Measurements from ENCODE around the gene ROCK2. TPM values are rescaled to one million over a fixed set of nuclear protein-coding genes. Genes with fewer than 3 reads are reported as not detected.
"Not testable (repeated sequence)": the region's sequence is repeated elsewhere in the genome, so short reads cannot be mapped to it uniquely, and the experiment has no call there.

ROCK2 gene
- total and polyA plus RNA-seq, 9 donors, result 13.2 to 71.9 (median 47.7) TPM

GRCh38 chr2:11174222-11174621, 170.2 kb downstream of the ROCK2 start:
- DNase-seq, result no peak
- H3K36me3 ChIP-seq, result no peaks in the 10 kb centered on the region
- H3K9me3 ChIP-seq, result no peaks in the 10 kb centered on the region
- H3K27ac ChIP-seq, result no peak overlapping the region
- no peaks in the 10 kb centered on the region for H3K27me3 ChIP-seq
- 90 to 94% (median 92%) methylated on average over 9 of the region's 9 CpGs for WGBS, 3 donors
- H3K4me3 ChIP-seq, result no peak overlapping the region
- TF ChIP-seq POLR2A (IDR thresholded peaks at IDR 0.05) (no peak), CTCF (IDR thresholded peaks at IDR 0.05) (no peak), EP300 (IDR thresholded peaks at IDR 0.05) (no peak)
- intact Hi-C loops (cut with DNase I), result no loop called here
- H3K4me1 ChIP-seq (ENCODE audit: insufficient read depth), result peaks cover 2% of the 10 kb centered on the region

GRCh38 chr2:11169333-11169732, 175.1 kb downstream of the ROCK2 start:
- no peak for TF ChIP-seq POLR2A (IDR thresholded peaks at IDR 0.05)
- peak in 3 of 5 donors; percentile 35 to 42 (median 40) for DNase-seq
- Histone ChIP-seq H3K4me1 (ENCODE audit: insufficient read depth) (peaks cover 2% of the 10 kb centered on the region), H3K9me3 (no peaks in the 10 kb centered on the region), H3K27ac (no peak overlapping the region), H3K27me3 (no peaks in the 10 kb centered on the region), H3K36me3 (no peaks in the 10 kb centered on the region), H3K4me3 (no peak overlapping the region)
- intact Hi-C loops (cut with DNase I), result loop anchor here in 1 of 4 donors (10.0 kb wide), 1 partner anchor 425 kb away; no protein-coding TSS in a partner anchor
- WGBS, 3 donors, result 8 to 38% (median 11%) methylated on average over 13 of the region's 13 CpGs

- TF ChIP-seq POLR2A (IDR thresholded peaks at IDR 0.05), result no peak
- no peak for TF ChIP-seq CTCF (IDR thresholded peaks at IDR 0.05)
- no peak for TF ChIP-seq EP300 (IDR thresholded peaks at IDR 0.05)
- H3K27ac ChIP-seq, result no peak overlapping the region
- H3K4me3 ChIP-seq, result no peak overlapping the region
- peaks cover 2% of the 10 kb centered on the region for H3K4me1 ChIP-seq (ENCODE audit: insufficient read depth)
- DNase-seq, result no peak
- intact Hi-C loops (cut with DNase I), result loop anchor here in 1 of 4 donors (10.0 kb wide), 1 partner anchor 426 kb away; no protein-coding TSS in a partner anchor
- no peaks in the 10 kb centered on the region for H3K9me3 ChIP-seq
- H3K27me3 ChIP-seq, result no peaks in the 10 kb centered on the region
- no peaks in the 10 kb centered on the region for H3K36me3 ChIP-seq
- 76 to 86% (median 79%) methylated on average over 9 of the region's 9 CpGs for WGBS, 3 donors
Observed at GRCh38 chr2:11168488-11168887, 175.9 kb downstream of the ROCK2 start.

- TF ChIP-seq EP300 (IDR thresholded peaks at IDR 0.05) (no peak), CTCF (IDR thresholded peaks at IDR 0.05) (no peak), POLR2A (IDR thresholded peaks at IDR 0.05) (no peak)
- Histone ChIP-seq H3K27me3 (no peaks in the 10 kb centered on the region), H3K27ac (no peak overlapping the region), H3K9me3 (no peaks in the 10 kb centered on the region), H3K36me3 (no peaks in the 10 kb centered on the region), H3K4me1 (ENCODE audit: insufficient read depth) (peaks cover 2% of the 10 kb centered on the region), H3K4me3 (no peak overlapping the region)
- 84 to 94% (median 91%) methylated on average over 10 of the region's 10 CpGs for WGBS, 3 donors
- no peak for DNase-seq
- intact Hi-C loops (cut with DNase I), result loop anchor here in 1 of 4 donors (10.0 kb wide), 1 partner anchor 428 kb away; no protein-coding TSS in a partner anchor
Observed at GRCh38 chr2:11166476-11166875, 178.0 kb downstream of the ROCK2 start.

- 93 to 95% (median 94%) methylated on average over 15 to 28 of the region's 28 CpGs for whole genome bisulfite sequencing, 3 donors
- intact Hi-C loops (cut with DNase I), result loop anchor here in 1 of 4 donors (10.0 kb wide), 1 partner anchor 430 kb away; no protein-coding TSS in a partner anchor
- H3K27ac ChIP-seq; H3K4me3 ChIP-seq; H3K36me3 ChIP-seq; DNase-seq; H3K9me3 ChIP-seq; H3K4me1 ChIP-seq (ENCODE audit: insufficient read depth); H3K27me3 ChIP-seq: not testable (repeated sequence)
Observed at GRCh38 chr2:11165046-11165445, 179.4 kb downstream of the ROCK2 start.
